Duodenal mucosa (tissue), 2 donors: ENCODE data around the gene SLC7A6OS.

Experiments used
- H3K27ac ChIP-seq: one replicate; pipeline ENCODE4 v1.7.0; 2013; ENCODE audit warnings: low read depth, low read length
- H3K27me3 ChIP-seq, 2 donors: one replicate each; pipeline ENCODE4 v1.7.0; 2013; ENCODE audit warnings: low read length in 2 of 2, control low read depth in 1 of 2; ENCODE audit not compliant: insufficient read depth in 2 of 2, control insufficient read depth in 1 of 2
- H3K36me3 ChIP-seq, 2 donors: one replicate each; pipeline ENCODE4 v1.7.0; 2013; ENCODE audit warnings: low read length in 2 of 2, control low read depth in 1 of 2; ENCODE audit not compliant: insufficient read depth in 2 of 2, control insufficient read depth in 1 of 2
- H3K4me1 ChIP-seq, 2 donors: one replicate each; pipeline ENCODE4 v1.7.0; 2013; ENCODE audit warnings: low read length in 2 of 2, control low read depth in 1 of 2; ENCODE audit not compliant: insufficient read depth in 2 of 2, control insufficient read depth in 1 of 2
- H3K4me3 ChIP-seq, 2 donors: one replicate each; pipeline ENCODE4 v1.7.0; 2013; ENCODE audit warnings: low read length in 2 of 2, low read depth in 1 of 2
- H3K9ac ChIP-seq, 2 donors: one replicate each; pipeline ENCODE4 v1.7.0; 2013; ENCODE audit warnings: low read length in 2 of 2, low read depth in 1 of 2
- H3K9me3 ChIP-seq, 2 donors: one replicate each; pipeline ENCODE4 v1.7.0; 2013; ENCODE audit warnings: low read length in 2 of 2, control low read depth in 1 of 2; ENCODE audit not compliant: control insufficient read depth in 1 of 2

The SLC7A6OS gene

GRCh38 chr16:68353366-68353765 lies 42.6 kb upstream of the SLC7A6OS start:
- no peaks in the 10 kb centered on the region for H3K9me3 ChIP-seq
- no peak overlapping the region for H3K27ac ChIP-seq
- H3K4me1 ChIP-seq, result peaks cover 8 to 36% of the 10 kb centered on the region in 2 donors
- peaks cover 15 to 74% of the 10 kb centered on the region in 2 donors for H3K36me3 ChIP-seq
- no peak overlapping the region for H3K4me3 ChIP-seq
- no peak overlapping the region for H3K9ac ChIP-seq
- H3K27me3 ChIP-seq, result no peaks in the 10 kb centered on the region

- Histone ChIP-seq H3K36me3 (peaks cover 16 to 70% of the 10 kb centered on the region in 2 donors), H3K27ac (no peak overlapping the region), H3K9ac (peak overlapping the region; percentile 13 to 57), H3K9me3 (no peaks in the 10 kb centered on the region), H3K4me1 (peaks cover 8 to 25% of the 10 kb centered on the region in 2 donors), H3K4me3 (peak overlapping the region; percentile 5 to 60), H3K27me3 (no peaks in the 10 kb centered on the region)
Measured at GRCh38 chr16:68351991-68352431, 41.3 kb upstream of the SLC7A6OS start.

- Histone ChIP-seq H3K36me3 (peaks cover 18 to 67% of the 10 kb centered on the region in 2 donors), H3K27ac (no peak overlapping the region), H3K9me3 (no peaks in the 10 kb centered on the region)
Measured at GRCh38 chr16:68351463-68351862, 40.7 kb upstream of the SLC7A6OS start.

GRCh38 chr16:68350813-68351350 lies 40.1 kb upstream of the SLC7A6OS start:
- Histone ChIP-seq H3K4me3 (no peak overlapping the region), H3K36me3 (peaks cover 19 to 70% of the 10 kb centered on the region in 2 donors), H3K9ac (no peak overlapping the region), H3K27ac (no peak overlapping the region), H3K4me1 (peaks cover 8 to 14% of the 10 kb centered on the region in 2 donors), H3K9me3 (no peaks in the 10 kb centered on the region), H3K27me3 (no peaks in the 10 kb centered on the region)

More at GRCh38 chr16:68351463-68351862, 40.7 kb upstream of the SLC7A6OS start:
- Histone ChIP-seq H3K4me1 (peaks cover 8 to 20% of the 10 kb centered on the region in 2 donors), H3K27me3 (no peaks in the 10 kb centered on the region), H3K4me3 (no peak overlapping the region), H3K9ac (peak overlapping the region; percentile 7 to 20)

- Histone ChIP-seq H3K27me3 (no peaks in the 10 kb centered on the region), H3K4me1 (peaks cover 8% of the 10 kb centered on the region in 2 donors), H3K4me3 (no peak overlapping the region), H3K27ac (no peak overlapping the region), H3K9me3 (no peaks in the 10 kb centered on the region), H3K9ac (no peak overlapping the region), H3K36me3 (peaks cover 24 to 73% of the 10 kb centered on the region in 2 donors)
Measured at GRCh38 chr16:68349838-68350410, 39.2 kb upstream of the SLC7A6OS start.

- Histone ChIP-seq H3K27ac (no peak overlapping the region), H3K9me3 (no peaks in the 10 kb centered on the region), H3K4me1 (peaks cover 8% of the 10 kb centered on the region in 2 donors), H3K36me3 (peaks cover 24 to 65% of the 10 kb centered on the region in 2 donors), H3K27me3 (no peaks in the 10 kb centered on the region), H3K4me3 (no peak overlapping the region), H3K9ac (no peak overlapping the region)
Measured at GRCh38 chr16:68348639-68349445, 38.1 kb upstream of the SLC7A6OS start.

- Histone ChIP-seq H3K36me3 (peaks cover 19 to 67% of the 10 kb centered on the region in 2 donors), H3K4me3 (no peak overlapping the region)
Measured at GRCh38 chr16:68347605-68348004, 36.9 kb upstream of the SLC7A6OS start.

GRCh38 chr16:68346892-68347480 lies 36.2 kb upstream of the SLC7A6OS start:
- H3K4me1 ChIP-seq, result peaks cover 4 to 5% of the 10 kb centered on the region in 2 donors
- no peak overlapping the region for H3K9ac ChIP-seq
- no peaks in the 10 kb centered on the region for H3K9me3 ChIP-seq
- no peak overlapping the region for H3K4me3 ChIP-seq
- no peaks in the 10 kb centered on the region for H3K27me3 ChIP-seq
- no peak overlapping the region for H3K27ac ChIP-seq
- H3K36me3 ChIP-seq, result peaks cover 19 to 67% of the 10 kb centered on the region in 2 donors

More at GRCh38 chr16:68347605-68348004, 36.9 kb upstream of the SLC7A6OS start:
- Histone ChIP-seq H3K9ac (no peak overlapping the region), H3K9me3 (no peaks in the 10 kb centered on the region), H3K27me3 (no peaks in the 10 kb centered on the region), H3K27ac (no peak overlapping the region), H3K4me1 (peaks cover 8% of the 10 kb centered on the region in 2 donors)

GRCh38 chr16:68345958-68346635 lies 35.4 kb upstream of the SLC7A6OS start:
- no peak overlapping the region for H3K4me3 ChIP-seq
- H3K4me1 ChIP-seq, result no peaks in the 10 kb centered on the region
- no peak overlapping the region for H3K27ac ChIP-seq
- H3K9ac ChIP-seq, result no peak overlapping the region
- no peaks in the 10 kb centered on the region for H3K9me3 ChIP-seq
- H3K36me3 ChIP-seq, result peaks cover 20 to 68% of the 10 kb centered on the region in 2 donors
- no peaks in the 10 kb centered on the region for H3K27me3 ChIP-seq
